Measurements from ENCODE around the gene TAX1BP3. TPM values are rescaled to one million over a fixed set of nuclear protein-coding genes. Genes with fewer than 3 reads are reported as not detected.

TAX1BP3 gene
- total RNA-seq, 1 experiment from 2014 or later, result 50.0 TPM

Other genes with a start within 250 kb of the TAX1BP3 start
- not detected for gene OR1E2, start 234.7 kb downstream of the TAX1BP3 start, total RNA-seq (2021; ENCODE audit: unreplicated experiment)
- not detected for gene SPATA22, start 196.8 kb downstream of the TAX1BP3 start, total RNA-seq (2021; ENCODE audit: unreplicated experiment)
- not detected for gene ASPA, start 192.6 kb downstream of the TAX1BP3 start, total RNA-seq (2021; ENCODE audit: unreplicated experiment)
- gene TRPV3, start 110.8 kb downstream of the TAX1BP3 start, total RNA-seq (2021; ENCODE audit: unreplicated experiment), result 1.4 TPM
- gene TRPV1, start 59.2 kb downstream of the TAX1BP3 start, total RNA-seq (2021; ENCODE audit: unreplicated experiment), result 5.5 TPM
- gene SHPK, start 32.3 kb downstream of the TAX1BP3 start, total RNA-seq (2021; ENCODE audit: unreplicated experiment), result 19.6 TPM
- gene CTNS, start 31.8 kb downstream of the TAX1BP3 start, total RNA-seq (2021; ENCODE audit: unreplicated experiment), result 7.9 TPM
- gene EMC6, start 234 bp upstream of the TAX1BP3 start, total RNA-seq (2021; ENCODE audit: unreplicated experiment), result 62.4 TPM
- gene P2RX5, start 27.6 kb upstream of the TAX1BP3 start, total RNA-seq (2021; ENCODE audit: unreplicated experiment), result 9.0 TPM
- 19.6 TPM for gene HASPIN, start 55.3 kb upstream of the TAX1BP3 start, total RNA-seq (2021; ENCODE audit: unreplicated experiment)
- 19.9 TPM for gene ITGAE, start 132.6 kb upstream of the TAX1BP3 start, total RNA-seq (2021; ENCODE audit: unreplicated experiment)
- gene NCBP3, start 177.7 kb upstream of the TAX1BP3 start, total RNA-seq (2021; ENCODE audit: unreplicated experiment), result 46.5 TPM
- 10.6 TPM for gene CAMKK1, start 224.5 kb upstream of the TAX1BP3 start, total RNA-seq (2021; ENCODE audit: unreplicated experiment)
- not detected for gene P2RX1, start 247.9 kb upstream of the TAX1BP3 start, total RNA-seq (2021; ENCODE audit: unreplicated experiment)